Thyroid gland (tissue), 4 donors: Measurements from ENCODE around the gene GPR157. TPM values are rescaled to one million over a fixed set of nuclear protein-coding genes. Genes with fewer than 3 reads are reported as not detected.

Source experiments
- DNase-seq, 2 donors: peaks; one replicate each; pipeline ENCODE4 v3.0.0-alpha.2; 2019
- H3K27ac ChIP-seq, 3 donors: fragments of 200-600 bp; sonication (generic); 1 replicate in 2 of 3; 2 replicates in 1 of 3; pipeline ENCODE4 v1.5.1; 2016 to 2019; ENCODE audit warnings: mild to moderate bottlenecking in 1 of 3, moderate library complexity in 1 of 3
- H3K27me3 ChIP-seq: fragments of 200-600 bp; sonication (generic); one replicate; pipeline ENCODE4 v1.5.1; 2019
- H3K36me3 ChIP-seq, 2 donors: fragments of 200-600 bp; sonication (generic); one replicate each; pipeline ENCODE4 v1.5.1; 2016 to 2019
- H3K4me1 ChIP-seq, 2 donors: fragments of 200-600 bp; sonication (generic); one replicate each; pipeline ENCODE4 v1.5.1; 2017 to 2019
- H3K4me3 ChIP-seq, 3 donors: fragments of 200-600 bp; sonication (generic); replicated peaks in 1 of 3; 1 replicate in 2 of 3; 2 replicates in 1 of 3; pipeline ENCODE4 v1.5.1; 2016; ENCODE audit warnings: mild to moderate bottlenecking in 1 of 3
- H3K9me3 ChIP-seq: fragments of 200-600 bp; sonication (generic); one replicate; pipeline ENCODE4 v1.5.1; 2017
- POLR2A ChIP-seq, 2 donors: fragments of 450-650 bp; IDR thresholded peaks; one replicate each; pipeline ENCODE4 v1.6.1; 2017; ENCODE audit warnings: antibody characterized with exemption in 2 of 2, mild to moderate bottlenecking in 2 of 2, moderate library complexity in 1 of 2
- WGBS, 2 donors: methylation state at CpG; one replicate each; pipeline ENCODE4 v1.1.5; 2017; 5-methylcytosine and 5-hydroxymethylcytosine counted together
- intact Hi-C: fragments of 100-400 bp; cut with DNase I; formaldehyde crosslinking; loops from one replicate; pipeline ENCODE4 v1.15.1; 2023
- total RNA-seq, 4 donors: library from RNA; depleted of rRNA; stranded (reverse); fragments of >200 nt; gene quantifications; one replicate each; pipeline ENCODE4 v1.2.3, GENCODE V29; 2016
- TF ChIP-seq, protein P1 (sequence below), 6 experiments: fragments of 200-600 bp in 3 of 6; fragments of 450-650 bp in 3 of 6; sonication (generic) in 3 of 6; IDR thresholded peaks; one replicate each; pipeline ENCODE4 v1.5.1; 2016 to 2019; ENCODE audit warnings: antibody characterized with exemption in 6 of 6, mild to moderate bottlenecking in 2 of 6, inconsistent platforms in 1 of 6, moderate library complexity in 1 of 6

Gene GPR157
- total RNA-seq, 4 donors from 2014 or later = 5.6 to 10.4 (median 7.3) TPM

DNA sequence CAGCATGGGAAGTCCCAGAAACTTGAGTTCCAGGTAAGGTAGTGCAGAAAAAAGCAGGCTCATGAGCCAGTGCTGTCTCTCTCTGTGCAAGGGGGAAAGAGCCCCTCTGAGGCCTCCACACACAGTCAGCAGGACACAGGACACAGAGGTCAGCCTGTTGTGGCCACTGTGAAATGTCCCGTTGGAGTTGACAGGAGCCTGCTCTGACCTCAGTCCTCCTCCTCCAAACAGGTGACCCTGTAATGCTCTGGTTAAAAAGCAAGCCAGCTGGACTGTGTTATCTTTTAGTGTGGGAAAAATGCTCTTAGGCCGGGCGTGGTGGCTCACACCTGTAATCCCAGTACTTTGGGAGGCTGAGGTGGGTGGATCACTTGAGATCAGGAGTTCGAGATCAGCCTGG lies 24.2 kb upstream of the GPR157 start:
- Histone ChIP-seq H3K4me3 (no peak overlapping the region), H3K36me3 (no peaks in the 10 kb centered on the region), H3K4me1 (peaks cover 8 to 12% of the 10 kb centered on the region in 2 donors), H3K27me3 (no peaks in the 10 kb centered on the region), H3K9me3 (no peaks in the 10 kb centered on the region), H3K27ac (no peak overlapping the region)
- intact Hi-C loops = no loop called here
- no peak for DNase-seq
- TF ChIP-seq, protein P1, sequence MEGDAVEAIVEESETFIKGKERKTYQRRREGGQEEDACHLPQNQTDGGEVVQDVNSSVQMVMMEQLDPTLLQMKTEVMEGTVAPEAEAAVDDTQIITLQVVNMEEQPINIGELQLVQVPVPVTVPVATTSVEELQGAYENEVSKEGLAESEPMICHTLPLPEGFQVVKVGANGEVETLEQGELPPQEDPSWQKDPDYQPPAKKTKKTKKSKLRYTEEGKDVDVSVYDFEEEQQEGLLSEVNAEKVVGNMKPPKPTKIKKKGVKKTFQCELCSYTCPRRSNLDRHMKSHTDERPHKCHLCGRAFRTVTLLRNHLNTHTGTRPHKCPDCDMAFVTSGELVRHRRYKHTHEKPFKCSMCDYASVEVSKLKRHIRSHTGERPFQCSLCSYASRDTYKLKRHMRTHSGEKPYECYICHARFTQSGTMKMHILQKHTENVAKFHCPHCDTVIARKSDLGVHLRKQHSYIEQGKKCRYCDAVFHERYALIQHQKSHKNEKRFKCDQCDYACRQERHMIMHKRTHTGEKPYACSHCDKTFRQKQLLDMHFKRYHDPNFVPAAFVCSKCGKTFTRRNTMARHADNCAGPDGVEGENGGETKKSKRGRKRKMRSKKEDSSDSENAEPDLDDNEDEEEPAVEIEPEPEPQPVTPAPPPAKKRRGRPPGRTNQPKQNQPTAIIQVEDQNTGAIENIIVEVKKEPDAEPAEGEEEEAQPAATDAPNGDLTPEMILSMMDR (IDR thresholded peaks at IDR 0.05) = no peak
- TF ChIP-seq POLR2A (IDR thresholded peaks at IDR 0.05) = no peak
- 91 to 98% methylated on average over 4 of the region's 4 CpGs for WGBS, 2 donors

DNA sequence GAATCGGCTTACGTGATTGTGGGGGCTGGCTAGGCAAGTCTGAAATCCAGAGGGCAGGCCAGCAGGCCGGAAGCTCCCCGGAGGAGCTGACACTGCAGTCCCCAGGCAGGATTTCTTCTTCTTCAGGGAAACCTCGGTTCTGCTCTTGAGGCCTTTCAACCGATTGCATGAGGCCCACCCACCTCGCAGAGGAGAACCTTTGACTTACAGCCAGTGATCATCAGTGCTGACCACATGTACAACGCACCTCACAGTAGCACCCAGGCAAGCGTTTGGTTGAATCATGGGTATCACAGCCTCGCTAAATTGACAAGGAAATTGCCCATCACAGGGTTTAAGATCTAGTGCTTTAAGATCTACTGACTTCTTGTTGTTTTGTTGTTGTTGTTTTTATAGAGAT lies 23.6 kb upstream of the GPR157 start:
- H3K4me1 ChIP-seq = peaks cover 8 to 12% of the 10 kb centered on the region in 2 donors
- DNase-seq = no peak
- no peaks in the 10 kb centered on the region for H3K36me3 ChIP-seq
- H3K27ac ChIP-seq = no peak overlapping the region
- no peak overlapping the region for H3K4me3 ChIP-seq
- TF ChIP-seq POLR2A (IDR thresholded peaks at IDR 0.05) = no peak
- TF ChIP-seq, protein P1 (IDR thresholded peaks at IDR 0.05) = no peak
- intact Hi-C loops = no loop called here
- no peaks in the 10 kb centered on the region for H3K27me3 ChIP-seq
- no peaks in the 10 kb centered on the region for H3K9me3 ChIP-seq
- WGBS, 2 donors = 84 to 88% methylated on average over 10 of the region's 10 CpGs

DNA sequence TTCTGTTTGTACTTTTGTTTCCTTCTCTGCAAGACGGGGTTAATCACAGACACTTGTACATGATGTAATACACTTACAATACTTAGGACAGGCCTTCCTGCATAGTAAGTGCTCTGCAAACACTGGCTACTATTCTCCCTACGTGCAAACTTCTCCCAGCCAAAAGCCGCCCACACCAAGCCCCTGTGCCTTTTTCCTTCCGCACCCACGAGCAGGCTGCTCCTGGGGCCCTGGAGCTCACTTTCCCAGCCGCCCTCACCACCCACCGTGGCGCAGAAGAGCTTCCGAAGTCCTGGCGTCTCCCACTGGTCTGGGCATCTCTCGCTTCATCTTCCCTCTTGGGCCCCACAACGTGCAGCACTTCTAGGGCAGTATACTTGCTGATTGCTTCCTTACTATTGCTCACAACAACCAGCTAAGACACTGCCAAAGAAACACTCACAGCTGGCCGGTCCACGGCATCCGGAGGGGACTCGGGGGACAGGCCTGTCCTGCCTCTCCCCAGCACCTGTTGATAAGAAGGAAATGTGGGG lies 22.5 kb upstream of the GPR157 start:
- Histone ChIP-seq H3K4me1 (peaks cover 8 to 12% of the 10 kb centered on the region in 2 donors), H3K4me3 (no peak overlapping the region), H3K36me3 (no peaks in the 10 kb centered on the region), H3K27me3 (no peaks in the 10 kb centered on the region), H3K27ac (peak overlapping the region in 1 of 3 donors; percentile 8), H3K9me3 (no peaks in the 10 kb centered on the region)
- intact Hi-C loops = no loop called here
- WGBS, 2 donors = 75 to 80% methylated on average over 16 of the region's 16 CpGs
- TF ChIP-seq POLR2A (IDR thresholded peaks at IDR 0.05) = no peak
- TF ChIP-seq, protein P1 (IDR thresholded peaks at IDR 0.05) = no peak
- no peak for DNase-seq

DNA sequence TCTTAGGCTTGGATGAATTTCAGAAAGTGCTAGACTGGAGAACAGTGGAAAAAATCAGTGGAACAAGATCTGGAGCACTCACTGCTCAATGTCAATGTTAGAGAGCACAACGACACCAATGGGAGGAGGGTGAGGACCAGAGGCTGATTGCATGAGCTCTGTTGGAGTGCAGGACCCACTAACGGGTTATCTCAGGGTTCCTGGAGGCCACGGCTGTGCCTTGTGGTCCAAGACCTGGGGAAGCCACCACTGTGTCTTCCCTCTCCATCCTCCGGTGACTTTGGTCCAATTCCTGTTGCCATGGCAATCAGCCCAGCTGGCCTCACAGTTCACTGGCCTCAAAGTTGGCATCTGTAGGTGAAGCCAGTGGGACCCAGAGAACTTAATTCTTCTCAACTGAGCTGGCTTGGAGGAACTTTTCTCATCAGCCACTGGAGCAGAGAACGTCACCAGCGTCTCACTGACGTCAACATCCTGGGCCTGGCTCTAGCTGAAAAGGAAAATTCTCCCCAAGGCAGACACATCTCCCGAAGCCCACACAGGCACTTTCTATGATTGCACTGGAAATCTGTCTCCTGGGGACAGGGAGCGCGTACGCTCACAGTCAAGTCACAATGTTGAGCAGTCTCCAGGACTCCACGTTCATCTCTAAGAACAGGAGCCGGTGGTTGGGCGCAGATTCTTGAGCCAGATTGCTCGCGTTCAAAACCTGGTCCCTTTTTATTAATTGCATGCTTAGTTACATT lies 21.9 kb upstream of the GPR157 start:
- TF ChIP-seq POLR2A (IDR thresholded peaks at IDR 0.05) = no peak
- TF ChIP-seq, protein P1 (IDR thresholded peaks at IDR 0.05) = no peak
- Histone ChIP-seq H3K27ac (peak overlapping the region; percentile 65 to 92 (median 72)), H3K4me1 (peaks cover 8 to 12% of the 10 kb centered on the region in 2 donors), H3K9me3 (no peaks in the 10 kb centered on the region), H3K27me3 (no peaks in the 10 kb centered on the region), H3K4me3 (no peak overlapping the region), H3K36me3 (no peaks in the 10 kb centered on the region)
- intact Hi-C loops = no loop called here
- DNase-seq = peak; percentile 30 to 33
- WGBS, 2 donors = 82 to 87% methylated on average over 16 of the region's 16 CpGs
